RCC 7860 (cell line): Measurements from ENCODE around the gene LPCAT2.
"Not testable (repeated sequence)": the region's sequence is repeated elsewhere in the genome, so short reads cannot be mapped to it uniquely, and the experiment has no call there.

ENCODE experiments used
- DNase-seq: peaks from one replicate; pipeline ENCODE4 v3.0.0-alpha.2; 2015; ENCODE audit warnings: low spot score
- FAIRE-seq: peaks from 2 replicates; lab custom pipeline; 2012; peaks lifted over from hg19 to GRCh38; lab: Jason Lieb, UNC

LPCAT2 gene

GRCh38 chr16:55576384-55576783 is 67.5 kb downstream of the LPCAT2 start:
- DNase-seq (no peak), FAIRE-seq (no peak)

GRCh38 chr16:55577887-55578286 is 69.0 kb downstream of the LPCAT2 start:
- FAIRE-seq (no peak), DNase-seq (no peak)

- no peak for FAIRE-seq
- no peak for DNase-seq
These were observed 76.8 kb downstream of the LPCAT2 start for GRCh38 chr16:55585631-55586030.

- no peak for DNase-seq
- no peak for FAIRE-seq
These were observed 79.9 kb downstream of the LPCAT2 start for GRCh38 chr16:55588799-55589198.

- no peak for FAIRE-seq
- no peak for DNase-seq
These were observed 83.4 kb downstream of the LPCAT2 start for GRCh38 chr16:55592306-55592705.

- DNase-seq (no peak), FAIRE-seq (no peak)
These were observed 89.1 kb downstream of the LPCAT2 start for GRCh38 chr16:55597928-55598327.

GRCh38 chr16:55605754-55606336 is 97.0 kb downstream of the LPCAT2 start:
- FAIRE-seq (no peak), DNase-seq (no peak)

- DNase-seq (no peak), FAIRE-seq (no peak)
These were observed 104.9 kb downstream of the LPCAT2 start for GRCh38 chr16:55613613-55614335.

- FAIRE-seq (no peak), DNase-seq (no peak)
These were observed 106.2 kb downstream of the LPCAT2 start for GRCh38 chr16:55615071-55615470.

GRCh38 chr16:55615670-55616069 is 106.8 kb downstream of the LPCAT2 start:
- not testable (repeated sequence) for FAIRE-seq, DNase-seq

GRCh38 chr16:55621771-55622170 is 112.9 kb downstream of the LPCAT2 start:
- no peak for DNase-seq
- no peak for FAIRE-seq

GRCh38 chr16:55622272-55622671 is 113.4 kb downstream of the LPCAT2 start:
- DNase-seq: no peak
- FAIRE-seq: no peak

- no peak for DNase-seq
- no peak for FAIRE-seq
These were observed 114.2 kb downstream of the LPCAT2 start for GRCh38 chr16:55622930-55623561.

- no peak for FAIRE-seq
These were observed 114.8 kb downstream of the LPCAT2 start for GRCh38 chr16:55623640-55624039.

GRCh38 chr16:55624696-55625095 is 115.8 kb downstream of the LPCAT2 start:
- DNase-seq: no peak
- no peak for FAIRE-seq

More at GRCh38 chr16:55623640-55624039, 114.8 kb downstream of the LPCAT2 start:
- DNase-seq: no peak

- DNase-seq (no peak), FAIRE-seq (no peak)
These were observed 117.0 kb downstream of the LPCAT2 start for GRCh38 chr16:55625843-55626242.

GRCh38 chr16:55628306-55628968 is 119.6 kb downstream of the LPCAT2 start:
- FAIRE-seq: no peak

GRCh38 chr16:55630774-55631173 is 121.9 kb downstream of the LPCAT2 start:
- FAIRE-seq: no peak
- DNase-seq: no peak

More at GRCh38 chr16:55628306-55628968, 119.6 kb downstream of the LPCAT2 start:
- DNase-seq: no peak

GRCh38 chr16:55632259-55632658 is 123.4 kb downstream of the LPCAT2 start:
- FAIRE-seq (no peak), DNase-seq (no peak)

- no peak for DNase-seq
- FAIRE-seq: no peak
These were observed 125.3 kb downstream of the LPCAT2 start for GRCh38 chr16:55634193-55634592.
